A549 treated with CpdA at 1 μM for 4 hours (cell line): ENCODE data around the gene MTNR1B. TPM values are rescaled to one million over a fixed set of nuclear protein-coding genes. Genes with fewer than 3 reads are reported as not detected.

Experiments used
- total RNA-seq: library from RNA; stranded (reverse); fragments of 200-300 nt; extraction: Qiagen RNA extraction; gene quantifications from 5 replicates; pipeline ENCODE4 v1.2.3, GENCODE V29; 2022; ENCODE audit warnings: low read depth

MTNR1B gene
- not detected in 5 replicates for total RNA-seq

DNA sequence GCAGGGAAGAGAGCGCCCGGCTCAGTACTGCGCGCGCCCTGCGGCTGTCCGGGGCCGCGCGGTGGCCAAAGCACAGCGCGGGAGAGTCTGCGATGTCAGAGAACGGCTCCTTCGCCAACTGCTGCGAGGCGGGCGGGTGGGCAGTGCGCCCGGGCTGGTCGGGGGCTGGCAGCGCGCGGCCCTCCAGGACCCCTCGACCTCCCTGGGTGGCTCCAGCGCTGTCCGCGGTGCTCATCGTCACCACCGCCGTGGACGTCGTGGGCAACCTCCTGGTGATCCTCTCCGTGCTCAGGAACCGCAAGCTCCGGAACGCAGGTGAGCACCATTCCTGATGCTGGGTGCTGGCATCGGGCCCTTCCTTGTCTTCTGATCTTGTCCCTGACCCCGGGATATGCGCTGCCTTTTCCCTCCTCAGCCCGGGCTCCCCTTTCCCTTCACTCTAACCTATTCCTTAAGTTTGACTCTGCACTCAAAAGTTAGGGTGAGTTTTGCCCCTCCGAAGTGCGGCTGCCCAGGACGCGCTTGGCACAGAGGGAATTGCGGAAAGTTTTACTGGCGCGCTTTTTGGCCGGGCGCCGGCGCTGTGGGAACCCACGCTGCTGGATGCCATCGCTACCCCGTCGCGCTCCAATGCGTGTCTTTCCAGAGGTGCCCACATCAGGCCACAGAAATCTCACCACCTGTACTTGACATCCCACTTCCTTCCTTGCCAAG, at the start of gene MTNR1B:
Gene MTNR1B, plus strand, starts transcription at position 18 of the 714 bp plus-strand sequence. Its CDS starts 75 bp downstream, at position 93.

Other genes with a start within 250 kb of the MTNR1B start
- gene SLC36A4, start 228.3 kb downstream of the MTNR1B start, total RNA-seq: 12.4 to 21.4 TPM (median 17.3 TPM) in 5 replicates